K562 (cell line): ENCODE data around the gene CHMP1A. TPM values are rescaled to one million over a fixed set of nuclear protein-coding genes. Genes with fewer than 3 reads are reported as not detected.

ENCODE experiments used
- HCFC1 ChIP-seq: IDR thresholded peaks from 2 replicates; pipeline ENCODE4 v1.6.1; 2012; ENCODE audit warnings: low read depth, low read length, improper control_type of control experiment
- KLF16 ChIP-seq: IDR thresholded peaks from 2 replicates; pipeline ENCODE4 v1.6.1; 2016; ENCODE audit warnings: antibody characterized with exemption
- MEF2A ChIP-seq: IDR thresholded peaks from 2 replicates; pipeline ENCODE4 v1.6.1; 2011; ENCODE audit warnings: low read depth, mild to moderate bottlenecking, low read length, moderate library complexity; ENCODE audit not compliant: control insufficient read depth
- MIER1 ChIP-seq: fragments of 450-650 bp; IDR thresholded peaks from 2 replicates; pipeline ENCODE4 v1.6.1; 2016; ENCODE audit warnings: antibody characterized with exemption, mild to moderate bottlenecking, low read depth
- NFIX ChIP-seq: fragments of 250-450 bp; sonication (Bioruptor Pico); IDR thresholded peaks from 2 replicates; pipeline ENCODE4 v1.4.0; 2020; ENCODE audit warnings: low read depth, mild to moderate bottlenecking, moderate library complexity
- PCBP1 ChIP-seq: fragments of 200-400 bp; formaldehyde crosslinking; IDR thresholded peaks from 2 replicates; pipeline ENCODE4 v1.6.1; 2018; ENCODE audit warnings: mild to moderate bottlenecking, low read depth, low read length; ENCODE audit not compliant: poor library complexity, severe bottlenecking
- RBM15 ChIP-seq: fragments of 200-400 bp; formaldehyde crosslinking; IDR thresholded peaks from 2 replicates; pipeline ENCODE4 v1.6.1; 2018; ENCODE audit warnings: mild to moderate bottlenecking, low read length, moderate library complexity; ENCODE audit not compliant: insufficient read depth
- SMAD3 ChIP-seq: fragments of 450-650 bp; formaldehyde crosslinking; conservative IDR thresholded peaks from 2 replicates; pipeline ENCODE4 v1.4.0; 2020; ENCODE audit warnings: mild to moderate bottlenecking
- SMAD4 ChIP-seq: fragments of 250-450 bp; sonication (Bioruptor Pico); conservative IDR thresholded peaks from 2 replicates; pipeline ENCODE4 v1.8.0; 2021; ENCODE audit warnings: inconsistent platforms, mild to moderate bottlenecking, moderate library complexity
- TAF1 ChIP-seq: IDR thresholded peaks from 2 replicates; pipeline ENCODE4 v1.6.1; 2011; ENCODE audit warnings: mild to moderate bottlenecking, low read length, moderate library complexity; ENCODE audit not compliant: insufficient read depth, control insufficient read depth, severe bottlenecking; ENCODE audit errors: extremely low read depth
- THRAP3 ChIP-seq: fragments of 450-650 bp; IDR thresholded peaks from 2 replicates; pipeline ENCODE4 v1.6.1; 2016; ENCODE audit warnings: mild to moderate bottlenecking, inconsistent platforms, borderline replicate concordance
- ZBTB2 ChIP-seq: fragments of 450-650 bp; IDR thresholded peaks from 2 replicates; pipeline ENCODE4 v1.6.1; 2016; ENCODE audit warnings: antibody characterized with exemption
- ZNF398 ChIP-seq: fragments of 250-450 bp; sonication (Bioruptor Pico); IDR thresholded peaks from 2 replicates; pipeline ENCODE4 v1.8.0; 2021; ENCODE audit warnings: moderate library complexity, mild to moderate bottlenecking, inconsistent platforms
- ZNF444 ChIP-seq: fragments of 250-450 bp; sonication (Bioruptor Pico); IDR thresholded peaks from 2 replicates; pipeline ENCODE4 v1.4.0; 2020; ENCODE audit warnings: mild to moderate bottlenecking, moderate library complexity
- polyA plus RNA-seq, 8 experiments: library from polyadenylated mRNA; depleted of rRNA in 4 of 8; stranded (reverse) in 5 of 8; unstranded in 3 of 8; fragments of >200 nt; fragmentation: Nextera tagmentation in 2 of 8; fragmentation: Illumina TruSeq in 1 of 8; extraction: Ambion mirVana in 2 of 8; extraction: Trizol in 1 of 8; gene quantifications; 2 replicates each; pipeline versions ENCODE4 v1.2.1 to v1.2.3, GENCODE V29; 2011 to 2014; ENCODE audit warnings: inconsistent platforms in 1 of 8, missing spikeins in 1 of 8
- total RNA-seq, 7 experiments: library from RNA; depleted of rRNA in 6 of 7; stranded (reverse); fragments of >200 nt in 6 of 7; fragmentation: Illumina TruSeq in 2 of 7; extraction: Trizol in 2 of 7; gene quantifications; 2 replicates each; pipeline versions ENCODE4 v1.2.1 to v1.2.3, GENCODE V29; 2011 to 2021; ENCODE audit warnings: low replicate concordance in 1 of 7
- TF ChIP-seq, protein P1 (sequence below): fragments of 200-800 bp; sonication (Bioruptor generic); IDR thresholded peaks from 2 replicates; pipeline ENCODE4 v1.6.1; 2017; ENCODE audit warnings: missing genetic modification characterization, missing compliant biosample characterization
- TF ChIP-seq, protein P2 (sequence below): fragments of 250-450 bp; sonication (Bioruptor Pico); IDR thresholded peaks from 2 replicates; pipeline ENCODE4 v1.5.0; 2021; ENCODE audit warnings: mild to moderate bottlenecking, borderline replicate concordance
- TF ChIP-seq, protein P3 (sequence below): fragments of 250-450 bp; sonication (Bioruptor Pico); IDR thresholded peaks from 2 replicates; pipeline ENCODE4 v1.8.0; 2021; ENCODE audit warnings: borderline replicate concordance, mild to moderate bottlenecking, moderate library complexity; ENCODE audit not compliant: poor library complexity, severe bottlenecking
- TF ChIP-seq, protein P4 (sequence below): fragments of 450-650 bp; IDR thresholded peaks from one replicate; pipeline ENCODE4 v1.6.1; 2018; ENCODE audit warnings: mild to moderate bottlenecking, moderate library complexity; ENCODE audit not compliant: partially characterized antibody

CHMP1A gene
- total and polyA plus RNA-seq, 9 of the 15 experiments (the other 6 are each of a cell fraction or from before 2014, with no cell fraction given) = 0.83 to 79.9 (median 45.2) TPM

- TF ChIP-seq ZNF398 (CRISPR knock-in tag) (no peak), MEF2A (no peak), RBM15 (no peak), SMAD4 (CRISPR knock-in tag) (peak; percentile 30; the same call in 1 of the 2 replicates), NFIX (CRISPR knock-in tag) (no peak), HCFC1 (peak; percentile 52; the same call in 1 of the 2 replicates), THRAP3 (no peak), ZBTB2 (no peak), KLF16 (0 out of 2 replicates have a peak, but pooled peaks have one; percentile 22), TAF1 (no peak), MIER1 (no peak), SMAD3 (no peak), PCBP1 (peak; percentile 25), ZNF444 (no peak)
- TF ChIP-seq, protein P1, sequence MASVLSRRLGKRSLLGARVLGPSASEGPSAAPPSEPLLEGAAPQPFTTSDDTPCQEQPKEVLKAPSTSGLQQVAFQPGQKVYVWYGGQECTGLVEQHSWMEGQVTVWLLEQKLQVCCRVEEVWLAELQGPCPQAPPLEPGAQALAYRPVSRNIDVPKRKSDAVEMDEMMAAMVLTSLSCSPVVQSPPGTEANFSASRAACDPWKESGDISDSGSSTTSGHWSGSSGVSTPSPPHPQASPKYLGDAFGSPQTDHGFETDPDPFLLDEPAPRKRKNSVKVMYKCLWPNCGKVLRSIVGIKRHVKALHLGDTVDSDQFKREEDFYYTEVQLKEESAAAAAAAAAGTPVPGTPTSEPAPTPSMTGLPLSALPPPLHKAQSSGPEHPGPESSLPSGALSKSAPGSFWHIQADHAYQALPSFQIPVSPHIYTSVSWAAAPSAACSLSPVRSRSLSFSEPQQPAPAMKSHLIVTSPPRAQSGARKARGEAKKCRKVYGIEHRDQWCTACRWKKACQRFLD = peak; percentile 50; the same call in 1 of the 2 replicates
- TF ChIP-seq, protein P2, sequence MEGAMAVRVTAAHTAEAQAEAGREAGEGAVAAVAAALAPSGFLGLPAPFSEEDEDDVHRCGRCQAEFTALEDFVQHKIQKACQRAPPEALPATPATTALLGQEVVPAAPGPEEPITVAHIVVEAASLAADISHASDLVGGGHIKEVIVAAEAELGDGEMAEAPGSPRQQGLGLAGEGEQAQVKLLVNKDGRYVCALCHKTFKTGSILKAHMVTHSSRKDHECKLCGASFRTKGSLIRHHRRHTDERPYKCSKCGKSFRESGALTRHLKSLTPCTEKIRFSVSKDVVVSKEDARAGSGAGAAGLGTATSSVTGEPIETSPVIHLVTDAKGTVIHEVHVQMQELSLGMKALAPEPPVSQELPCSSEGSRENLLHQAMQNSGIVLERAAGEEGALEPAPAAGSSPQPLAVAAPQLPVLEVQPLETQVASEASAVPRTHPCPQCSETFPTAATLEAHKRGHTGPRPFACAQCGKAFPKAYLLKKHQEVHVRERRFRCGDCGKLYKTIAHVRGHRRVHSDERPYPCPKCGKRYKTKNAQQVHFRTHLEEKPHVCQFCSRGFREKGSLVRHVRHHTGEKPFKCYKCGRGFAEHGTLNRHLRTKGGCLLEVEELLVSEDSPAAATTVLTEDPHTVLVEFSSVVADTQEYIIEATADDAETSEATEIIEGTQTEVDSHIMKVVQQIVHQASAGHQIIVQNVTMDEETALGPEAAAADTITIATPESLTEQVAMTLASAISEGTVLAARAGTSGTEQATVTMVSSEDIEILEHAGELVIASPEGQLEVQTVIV (CRISPR knock-in tag) = no peak
- TF ChIP-seq, protein P3, sequence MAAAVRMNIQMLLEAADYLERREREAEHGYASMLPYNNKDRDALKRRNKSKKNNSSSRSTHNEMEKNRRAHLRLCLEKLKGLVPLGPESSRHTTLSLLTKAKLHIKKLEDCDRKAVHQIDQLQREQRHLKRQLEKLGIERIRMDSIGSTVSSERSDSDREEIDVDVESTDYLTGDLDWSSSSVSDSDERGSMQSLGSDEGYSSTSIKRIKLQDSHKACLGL (CRISPR knock-in tag) = peak; percentile 45
- TF ChIP-seq, protein P4, sequence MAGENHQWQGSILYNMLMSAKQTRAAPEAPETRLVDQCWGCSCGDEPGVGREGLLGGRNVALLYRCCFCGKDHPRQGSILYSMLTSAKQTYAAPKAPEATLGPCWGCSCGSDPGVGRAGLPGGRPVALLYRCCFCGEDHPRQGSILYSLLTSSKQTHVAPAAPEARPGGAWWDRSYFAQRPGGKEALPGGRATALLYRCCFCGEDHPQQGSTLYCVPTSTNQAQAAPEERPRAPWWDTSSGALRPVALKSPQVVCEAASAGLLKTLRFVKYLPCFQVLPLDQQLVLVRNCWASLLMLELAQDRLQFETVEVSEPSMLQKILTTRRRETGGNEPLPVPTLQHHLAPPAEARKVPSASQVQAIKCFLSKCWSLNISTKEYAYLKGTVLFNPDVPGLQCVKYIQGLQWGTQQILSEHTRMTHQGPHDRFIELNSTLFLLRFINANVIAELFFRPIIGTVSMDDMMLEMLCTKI = no peak
These were observed 42.7 kb upstream of the CHMP1A start (continued) for GRCh38 chr16:89700100-89700648.
